NCI-H2196 treated with DMSO at 0.1 percent for 48 hours (cell line): ENCODE results near the gene MCOLN3.
"Not testable (repeated sequence)": the region's sequence is repeated elsewhere in the genome, so short reads cannot be mapped to it uniquely, and the experiment has no call there.

Experiments
- DNase-seq: peaks from one replicate; lab custom pipeline; 2025; ENCODE audit not compliant: unreplicated experiment; lab: John Stamatoyannopoulos, UW

Gene MCOLN3

DNA sequence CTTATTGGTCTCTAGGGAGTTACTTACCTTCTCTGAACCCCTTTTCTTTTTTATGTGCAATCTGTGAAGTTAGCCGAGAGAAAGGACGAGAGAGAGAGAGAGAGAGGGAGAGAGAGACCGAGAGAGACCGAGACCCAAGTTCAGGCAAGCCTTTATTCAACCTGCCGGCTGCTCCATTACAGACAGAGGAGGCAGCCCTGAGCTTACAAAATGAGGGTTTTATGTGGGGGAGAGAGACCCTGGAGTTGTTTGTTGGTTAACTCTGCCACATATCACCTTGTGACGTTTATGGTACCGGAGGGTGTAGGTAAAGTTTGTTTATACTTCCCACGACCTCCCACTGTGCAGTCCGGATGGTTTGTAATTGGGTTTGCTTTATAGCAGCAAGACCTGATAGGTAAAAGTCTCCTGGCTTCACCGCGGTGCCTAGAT lies 1.5 kb upstream of the MCOLN3 start:
- no peak for DNase-seq

DNA sequence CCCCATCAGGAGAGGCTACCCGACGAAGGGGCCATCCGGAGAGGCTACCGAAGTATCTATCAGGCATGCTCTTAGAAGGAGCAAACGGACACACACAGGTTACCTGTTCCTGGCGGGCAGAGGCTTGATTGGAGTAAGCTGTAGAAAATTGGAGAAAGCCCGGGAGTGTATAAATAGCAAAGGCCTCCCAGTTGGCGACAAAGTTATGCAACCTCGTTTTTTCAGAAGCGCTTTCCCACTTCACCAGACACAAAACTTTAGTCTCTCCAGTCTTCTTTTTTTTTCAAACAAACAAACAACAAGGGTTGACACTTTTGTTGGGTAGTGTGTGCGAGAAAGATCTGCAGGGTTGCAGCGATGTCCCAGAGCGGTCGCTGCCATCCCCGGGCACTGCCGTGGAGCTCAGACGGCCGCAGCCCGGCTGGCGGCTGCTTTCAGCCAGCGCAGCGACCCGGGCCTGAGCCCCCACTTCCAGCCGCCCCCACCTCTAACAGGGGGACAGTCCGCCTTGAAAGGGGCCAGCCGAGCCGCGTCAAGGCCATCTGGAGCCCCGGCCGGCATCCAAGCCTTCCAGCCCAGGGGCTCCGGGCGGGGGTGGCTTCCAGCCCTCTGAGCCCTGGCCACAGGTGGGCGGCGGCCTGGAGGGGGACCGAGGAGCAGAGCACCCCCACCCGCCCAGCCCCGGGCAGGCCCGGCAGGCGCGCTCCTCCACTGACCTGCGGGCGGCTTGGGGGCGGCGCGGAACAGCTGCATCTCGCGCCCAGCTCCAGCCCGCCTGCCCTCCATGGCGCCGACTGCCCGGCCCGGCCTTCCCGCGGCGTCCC lies 616 bp downstream of the MCOLN3 start:
- no peak for DNase-seq

DNA sequence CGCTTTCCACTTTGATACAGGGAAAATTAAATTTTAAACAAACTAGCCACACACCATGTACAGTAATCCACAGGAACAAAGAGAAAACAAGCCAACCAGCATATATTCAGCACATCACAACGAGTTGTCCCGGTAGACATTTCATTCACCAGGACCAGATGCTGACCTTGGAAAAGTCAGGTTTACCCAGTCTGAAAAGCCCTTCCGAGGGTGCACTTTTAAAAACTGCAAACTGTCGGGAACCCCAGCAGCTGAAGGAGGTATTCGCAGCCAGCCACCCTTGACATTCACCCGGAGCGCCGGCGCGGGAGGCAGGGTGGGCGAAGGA lies 1.2 kb downstream of the MCOLN3 start:
- no peak for DNase-seq

DNA sequence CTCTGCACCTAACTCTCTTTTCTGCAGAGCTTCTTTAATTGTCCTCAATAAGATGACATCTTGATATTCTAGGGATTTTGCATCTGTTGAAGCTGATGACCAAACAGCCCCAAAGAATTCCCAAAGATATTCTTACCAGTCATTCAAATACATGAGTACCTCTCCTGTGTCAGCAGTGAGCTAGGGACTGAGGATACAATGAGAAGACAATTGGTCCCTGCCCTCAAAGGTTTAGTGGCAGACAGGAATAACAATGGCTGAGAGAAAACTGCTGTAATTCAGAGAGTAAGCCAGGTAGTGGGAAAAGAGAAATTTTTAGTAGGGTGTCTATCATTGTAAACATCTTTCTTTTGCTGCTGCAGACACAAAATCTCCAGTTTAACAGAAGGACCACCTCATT lies 5.9 kb downstream of the MCOLN3 start:
- DNase-seq = no peak

DNA sequence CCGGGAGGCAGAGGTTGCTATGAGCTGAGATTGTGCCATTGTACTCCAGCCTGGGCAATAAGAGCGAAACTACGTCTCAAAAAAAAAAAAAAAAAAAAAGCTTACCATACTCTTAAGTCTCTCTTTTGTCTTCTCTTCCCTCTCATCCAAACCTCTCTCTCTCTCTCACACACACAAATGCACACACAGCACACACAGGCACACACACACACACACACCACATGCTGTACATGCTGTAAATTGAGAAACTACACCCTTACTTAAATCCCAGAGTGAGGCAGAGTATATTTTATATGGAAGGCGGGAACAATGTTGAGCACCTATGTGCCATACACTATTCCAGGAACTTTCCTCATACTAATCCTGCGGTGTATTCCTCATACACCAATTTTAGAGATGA lies 6.5 kb downstream of the MCOLN3 start:
- no peak for DNase-seq

DNA sequence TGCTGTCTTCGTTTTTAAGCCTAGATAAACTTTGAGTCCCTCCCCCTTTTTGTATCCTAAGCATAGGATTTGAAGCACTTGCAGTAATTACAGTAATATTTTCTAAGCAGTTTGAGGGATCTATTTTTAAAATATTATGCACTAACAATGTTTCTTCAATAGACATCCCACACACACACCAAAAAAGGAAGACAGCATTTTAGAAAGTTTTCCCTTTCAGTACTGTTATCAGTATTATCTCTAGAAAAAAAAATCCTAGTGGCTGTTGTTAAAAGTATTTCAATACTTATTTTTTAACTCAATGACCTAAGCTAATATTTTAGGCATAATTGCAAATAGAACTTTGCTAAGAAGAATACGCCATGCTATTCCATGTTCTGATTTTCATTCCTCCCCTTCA lies 15.1 kb downstream of the MCOLN3 start:
- no peak for DNase-seq

DNA sequence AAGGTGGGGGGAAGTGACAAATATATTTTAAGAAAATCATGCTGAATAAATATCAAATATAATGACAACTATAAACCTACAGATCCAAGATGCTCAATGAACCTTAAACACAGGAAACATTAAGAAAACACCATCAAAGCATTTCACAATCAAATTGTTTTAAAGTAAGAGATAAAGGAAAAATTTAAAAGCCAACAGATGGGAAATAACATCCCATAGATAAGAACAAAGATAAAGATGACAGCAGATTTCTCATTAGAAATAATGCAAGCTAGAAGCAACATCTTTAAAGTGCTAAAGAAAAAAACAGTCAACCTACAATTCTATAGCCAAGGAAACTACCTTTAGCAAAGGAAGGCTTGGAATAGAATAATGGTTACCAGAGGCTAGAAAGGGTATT lies 17.8 kb downstream of the MCOLN3 start:
- DNase-seq = no peak

DNA sequence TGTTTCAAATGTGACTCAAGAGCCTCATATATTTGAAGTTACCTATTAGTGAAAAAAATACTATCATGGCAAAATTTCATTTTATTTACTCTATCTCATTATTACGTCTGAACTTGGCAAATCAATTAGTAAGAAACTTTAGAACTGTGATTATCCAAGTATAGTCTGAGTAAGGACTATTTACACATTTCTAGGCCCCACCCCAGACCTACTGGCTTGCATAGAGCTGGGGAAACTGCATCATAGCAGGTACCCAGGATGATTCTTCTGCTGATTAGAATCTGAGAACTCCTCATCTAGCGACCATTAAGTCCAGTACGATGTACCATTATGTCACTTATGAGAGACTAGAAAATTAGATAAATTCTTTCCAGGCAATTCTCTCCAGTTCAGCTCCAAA lies 20.1 kb downstream of the MCOLN3 start:
- no peak for DNase-seq

DNA sequence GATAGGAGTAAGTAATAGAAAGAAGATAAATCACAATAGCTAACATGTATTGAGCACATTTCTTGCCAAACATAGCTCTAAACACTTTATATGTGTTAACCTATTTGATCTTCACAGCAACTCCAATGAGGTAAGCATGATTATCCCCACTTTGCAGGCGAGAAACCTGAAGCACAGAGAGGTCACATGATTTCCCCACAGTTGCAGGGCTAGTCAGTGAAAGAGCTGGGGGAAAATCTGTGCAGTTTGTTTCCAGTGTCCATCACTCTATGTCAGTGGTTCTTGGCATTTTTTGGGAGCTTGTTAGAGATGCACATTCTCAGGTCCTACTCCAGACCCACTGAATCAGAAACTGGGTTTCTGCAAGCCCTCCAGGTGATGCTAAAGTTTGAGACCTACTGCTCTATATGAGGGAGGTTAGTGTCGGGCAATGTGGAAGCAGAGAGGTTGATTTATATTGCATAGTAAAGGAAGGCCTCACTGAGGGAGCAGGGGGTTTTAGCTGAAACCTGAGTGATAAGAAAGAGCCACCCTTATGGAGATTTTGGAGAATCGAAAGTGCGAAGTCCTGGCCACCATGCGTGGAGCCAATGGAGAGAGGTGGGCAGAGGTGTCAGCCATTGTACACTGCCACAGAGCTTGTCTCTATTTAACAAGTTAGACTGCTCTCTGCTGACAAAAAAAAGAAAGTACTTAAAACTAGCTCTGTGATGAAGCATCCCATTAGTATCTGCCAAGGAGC lies 20.9 kb downstream of the MCOLN3 start:
- no peak for DNase-seq

DNA sequence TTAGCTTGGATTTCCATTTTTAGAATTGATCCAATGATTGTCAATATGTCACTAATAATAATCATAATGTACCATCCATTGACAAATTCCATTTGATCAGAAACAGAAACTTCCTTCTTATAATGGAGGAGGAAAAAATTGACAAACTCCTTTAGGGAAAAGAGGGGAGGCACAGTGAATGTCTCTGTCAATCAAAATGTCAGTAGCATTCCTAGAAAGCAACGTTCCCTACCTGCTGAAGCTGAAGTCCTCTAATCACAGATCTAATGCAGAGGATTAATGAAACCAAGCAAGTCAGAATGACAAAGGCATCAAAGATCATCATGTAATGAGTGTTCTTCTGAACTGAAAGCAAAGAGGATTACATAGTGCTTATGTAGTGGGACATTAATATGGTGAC lies 22.4 kb downstream of the MCOLN3 start:
- DNase-seq = no peak

DNA sequence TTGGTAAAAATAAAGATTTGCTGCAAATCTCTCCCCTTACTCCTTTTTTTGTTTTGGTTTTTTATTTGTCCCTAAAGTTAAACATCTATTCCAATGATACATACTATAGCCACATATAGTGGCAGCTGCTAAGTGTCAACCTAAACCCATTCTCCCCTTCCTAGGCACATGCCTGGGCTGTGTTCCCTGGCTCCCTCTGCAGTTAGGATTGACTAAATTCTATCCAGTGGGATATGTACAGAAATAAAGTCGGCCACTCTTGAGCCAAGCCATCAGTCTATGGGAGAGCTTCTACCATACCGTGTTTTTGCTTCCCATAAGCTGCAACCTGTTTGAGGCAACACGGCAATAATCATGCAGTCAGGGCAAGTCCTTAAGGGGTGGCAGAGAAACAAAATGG lies 23.6 kb downstream of the MCOLN3 start:
- no peak for DNase-seq

DNA sequence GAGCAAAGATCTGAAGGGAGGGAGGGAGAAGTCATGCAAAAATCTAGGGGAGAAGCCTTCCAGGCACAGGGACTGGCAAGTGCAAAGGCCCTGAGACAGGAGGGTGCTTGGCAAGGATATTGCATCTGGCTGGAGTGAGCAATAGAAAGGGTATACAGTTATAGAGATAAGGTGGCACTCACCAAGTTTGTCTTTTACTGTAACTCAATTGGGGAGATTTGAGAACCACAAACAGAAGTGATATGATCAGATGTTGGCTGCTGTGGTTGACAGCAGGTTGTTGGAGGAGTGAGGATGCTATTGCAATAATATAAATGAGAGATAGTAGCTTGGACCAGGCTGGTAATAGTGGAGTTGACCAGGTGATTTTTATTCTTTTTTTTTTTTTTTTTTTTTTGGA lies 25.6 kb downstream of the MCOLN3 start:
- DNase-seq = no peak

DNA sequence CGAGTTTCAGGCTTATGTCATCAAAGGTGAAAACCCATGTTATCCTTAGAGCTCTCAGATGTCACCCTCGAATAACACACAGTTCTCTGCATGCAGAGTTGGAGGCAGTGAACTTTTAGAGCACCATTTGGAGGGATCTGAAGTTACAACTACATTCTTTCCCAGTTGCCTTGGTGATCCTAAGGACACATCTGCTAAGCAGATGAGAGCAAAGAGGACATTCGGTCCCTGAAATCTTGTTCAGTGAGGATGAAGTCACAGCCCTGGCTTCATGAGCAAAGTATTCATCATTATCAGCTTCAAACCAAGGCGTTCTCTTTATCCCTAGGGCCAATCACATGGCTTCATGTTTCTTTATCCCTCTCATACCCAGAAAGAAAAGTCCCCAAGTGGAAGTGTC lies 28.3 kb downstream of the MCOLN3 start:
- no peak for DNase-seq

DNA sequence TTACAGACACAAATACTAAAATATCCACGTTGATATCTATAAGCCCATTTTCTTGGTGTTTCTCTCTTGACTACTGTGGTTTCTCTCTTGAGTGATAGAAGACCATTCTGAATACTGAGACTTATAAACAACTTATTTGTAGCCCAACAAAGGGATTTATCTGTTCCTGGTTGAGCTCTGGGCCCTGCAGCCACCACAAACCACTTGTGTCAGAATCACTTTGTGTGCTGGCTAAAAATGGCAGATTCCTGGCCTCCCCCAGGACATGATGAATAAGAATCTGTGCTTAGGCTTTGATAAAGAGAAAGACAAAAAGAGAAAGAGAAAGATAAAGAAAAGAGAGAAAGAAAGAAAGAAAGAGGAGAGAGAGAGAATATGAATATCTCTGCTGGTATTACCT lies 32.5 kb downstream of the MCOLN3 start:
- no peak for DNase-seq

DNA sequence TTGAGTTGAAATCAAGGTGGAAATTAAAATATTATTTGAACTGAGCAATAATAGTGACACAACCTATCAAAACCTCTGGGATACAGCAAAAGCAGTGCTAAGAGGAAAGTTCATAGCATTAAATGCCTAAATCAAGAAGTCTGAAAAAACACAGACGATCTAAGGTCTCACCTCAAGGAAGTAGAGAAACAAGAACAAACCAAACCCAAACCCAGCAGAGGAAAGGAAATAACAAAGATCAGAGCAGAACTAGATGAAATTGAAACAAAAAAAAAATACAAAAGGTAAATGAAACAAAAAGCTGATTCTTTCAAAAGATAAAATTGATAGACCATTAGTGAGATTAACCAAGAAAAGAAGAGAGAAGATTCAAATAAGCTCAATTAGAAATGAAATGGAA lies 42.7 kb downstream of the MCOLN3 start:
- DNase-seq = not testable (repeated sequence)

DNA sequence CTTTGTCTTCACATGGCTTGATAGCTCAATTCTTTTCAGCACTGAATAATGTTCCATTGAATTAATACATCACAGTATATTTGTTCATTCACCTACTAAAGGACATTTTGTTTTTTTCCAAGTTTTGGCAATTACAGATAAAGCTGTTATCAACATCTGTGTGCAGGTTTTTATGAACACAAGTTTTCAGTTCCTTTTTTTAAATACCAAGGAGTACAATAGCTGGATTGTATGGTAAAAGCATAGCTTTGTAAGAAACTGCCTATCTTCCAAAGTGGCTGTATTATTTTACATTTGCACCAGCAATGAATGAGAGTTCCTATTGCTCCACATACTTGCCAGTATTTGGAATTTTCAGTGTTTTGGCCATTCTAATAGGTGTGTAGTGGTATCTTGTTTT lies 46.6 kb downstream of the MCOLN3 start:
- DNase-seq = no peak

DNA sequence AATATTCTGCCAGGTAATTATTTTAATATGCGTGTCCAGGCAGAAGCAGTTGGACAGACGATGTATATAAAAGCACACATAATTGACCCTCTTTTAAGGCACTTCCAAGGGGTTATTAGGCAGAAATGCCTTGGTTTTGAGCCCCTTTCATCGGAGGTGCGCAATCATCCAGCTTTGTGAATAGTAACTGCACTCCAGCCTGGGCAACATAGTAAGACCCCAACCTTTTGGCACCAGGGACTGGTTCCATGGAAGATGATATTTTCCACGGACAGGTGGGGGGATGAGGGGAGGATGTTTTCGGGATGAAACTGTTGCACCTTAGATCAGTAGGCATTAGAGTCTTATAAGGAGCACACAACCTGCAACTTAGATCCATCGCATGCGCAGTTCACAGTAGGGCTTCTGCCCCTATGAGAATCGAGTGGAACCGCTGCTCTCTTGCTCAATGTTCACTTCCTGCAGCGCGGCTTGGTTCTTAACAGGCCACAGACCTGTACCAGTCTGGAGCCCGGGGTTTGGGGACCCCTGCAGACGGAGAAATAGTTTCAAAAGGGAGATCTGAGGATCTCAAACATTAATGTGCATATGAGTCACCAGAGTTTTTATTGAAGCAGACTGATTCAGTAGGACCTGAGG lies 49.5 kb downstream of the MCOLN3 start:
- no peak for DNase-seq

DNA sequence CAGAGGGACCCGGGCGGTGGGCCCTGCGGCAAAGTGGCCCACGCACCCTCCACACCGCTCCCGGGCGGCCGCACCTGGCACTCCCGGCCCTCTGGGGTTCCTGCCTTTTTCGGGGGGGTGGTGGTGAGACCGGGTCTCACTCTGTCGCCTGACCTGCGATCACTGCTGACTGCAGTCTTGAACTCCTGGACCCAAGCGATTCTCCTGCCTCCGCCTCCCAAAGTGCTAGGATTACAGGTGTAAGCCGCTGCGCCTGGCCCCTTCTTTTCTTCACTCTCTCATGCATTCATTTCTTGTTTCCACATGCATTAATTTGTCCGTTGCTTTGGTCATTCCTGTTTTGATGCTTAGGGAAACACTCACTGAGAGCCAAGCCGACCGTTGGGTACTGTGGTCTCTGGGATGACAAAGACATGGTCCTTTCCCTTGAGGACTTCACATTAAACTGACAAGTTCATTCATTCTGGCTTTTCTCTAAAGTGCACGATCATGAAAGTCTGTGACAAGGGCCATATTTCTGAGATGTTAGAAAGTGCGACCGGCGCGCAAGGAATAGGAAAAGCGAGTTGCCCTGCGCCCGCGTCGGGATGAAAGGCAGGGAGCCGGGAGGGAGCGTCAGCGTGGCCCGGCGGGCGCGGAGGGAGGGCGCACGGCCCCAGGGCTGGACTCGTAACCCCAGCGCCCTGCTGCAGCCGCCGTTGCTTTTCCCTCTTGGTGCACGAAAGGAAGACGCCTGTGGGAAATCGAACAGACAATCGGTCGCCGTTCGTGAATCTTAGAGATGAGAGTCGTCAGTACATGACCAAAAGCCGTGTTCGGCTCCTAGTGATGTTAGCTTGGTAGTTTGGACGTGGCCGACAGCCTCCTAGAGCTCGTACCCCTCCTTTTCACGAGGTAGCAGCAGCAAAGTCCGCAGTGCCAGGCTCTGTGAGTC lies 50.4 kb downstream of the MCOLN3 start:
- no peak for DNase-seq

DNA sequence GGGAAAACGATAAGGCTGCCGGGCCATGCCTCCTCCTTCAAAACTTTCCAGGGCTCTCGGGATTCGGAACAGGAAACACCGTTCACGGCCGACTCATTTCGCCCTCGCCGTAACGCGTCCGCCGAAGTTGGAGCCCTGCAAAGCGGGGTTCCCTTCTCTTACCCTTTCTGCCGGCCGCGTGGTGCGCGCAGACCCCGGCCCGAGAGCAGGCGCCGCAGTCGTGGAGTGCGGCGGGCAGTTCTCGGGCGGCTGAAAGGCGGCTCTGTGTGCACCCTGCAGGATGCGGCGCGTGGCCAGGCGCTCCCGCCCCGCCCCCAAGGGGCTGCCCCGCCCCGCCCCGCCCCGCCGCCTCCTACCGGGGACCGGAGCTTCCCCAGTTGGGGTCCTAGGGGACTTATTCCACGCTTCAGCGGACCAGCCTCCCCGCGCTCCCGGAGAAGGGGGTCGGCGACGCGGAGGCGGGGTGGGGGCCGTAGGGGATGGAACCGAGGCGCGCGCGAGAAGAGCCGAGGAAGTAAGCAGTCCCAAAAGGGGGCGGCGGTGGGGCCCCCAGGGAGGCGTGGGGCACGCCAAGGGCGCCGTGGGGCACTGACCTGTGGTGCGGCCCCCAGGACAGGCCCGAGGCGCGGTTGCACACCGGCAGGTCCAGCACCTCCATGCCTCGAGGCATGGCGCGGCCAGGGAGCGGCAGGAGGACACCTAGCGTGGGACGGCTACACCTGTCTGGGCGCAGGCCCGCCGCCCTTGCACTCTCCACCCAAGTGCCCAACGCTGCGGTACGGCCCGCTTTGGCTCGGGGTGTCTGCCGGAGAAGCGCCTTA lies 51.2 kb downstream of the MCOLN3 start, which contains the start of gene MCOLN2:
MCOLN2 (minus strand) TSS at position 268 of the 821 bp plus-strand sequence; CDS start at position 27, 241 bp downstream.
- no peak for DNase-seq
